CD4-positive, alpha-beta T cell treated with Interferon alpha-2 for 1 hour (primary cell): ENCODE results near the gene GRIA3.
"Not testable (repeated sequence)": the region's sequence is repeated elsewhere in the genome, so short reads cannot be mapped to it uniquely, and the experiment has no call there.

Source experiments
- DNase-seq, 2 donors: peaks; one replicate each; pipeline ENCODE4 v3.0.0-alpha.2; 2020 to 2022

The GRIA3 gene

DNA sequence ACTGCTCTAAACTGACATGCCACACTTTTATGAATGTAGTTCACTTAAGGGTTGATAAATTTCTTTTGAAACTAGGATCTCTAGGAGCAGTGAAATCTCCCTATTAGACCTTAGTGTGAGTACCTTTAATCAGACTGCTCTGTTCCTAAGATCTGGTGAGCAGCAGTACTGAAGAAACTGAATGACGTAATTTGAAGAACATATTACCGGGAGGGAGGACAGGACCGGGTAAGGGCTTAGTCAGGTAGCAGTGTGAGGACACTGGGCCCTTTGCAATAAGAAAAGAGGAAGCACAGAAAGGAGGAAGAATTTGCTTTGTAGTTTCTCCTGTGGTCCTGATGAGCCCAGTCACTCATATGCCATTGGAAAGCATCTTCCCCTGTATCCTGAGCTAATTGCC, 293.6 kb downstream of the GRIA3 start:
- DNase-seq: no peak

- no peak for DNase-seq
Measured at GRCh38 chrX:123481913-123482851, 298.1 kb downstream of the GRIA3 start.

DNA sequence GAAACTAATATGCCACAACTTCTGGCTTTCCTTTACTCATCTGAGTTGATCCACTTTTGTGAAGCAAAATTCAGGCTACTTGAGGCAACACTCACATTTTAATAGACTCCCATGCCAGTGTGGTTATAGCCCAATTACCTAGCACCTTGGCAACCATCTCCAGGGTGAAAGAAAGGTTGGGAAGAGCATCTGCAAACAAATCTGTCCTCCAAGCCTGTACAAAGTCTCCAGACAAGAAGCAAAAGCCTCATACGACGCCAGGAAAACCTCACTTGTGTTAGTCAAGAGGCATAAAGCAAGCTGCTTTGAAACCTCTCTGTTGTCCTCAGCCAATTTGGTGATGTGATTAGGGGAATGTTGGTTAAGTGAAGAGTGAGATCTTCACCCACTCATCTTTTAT, 302.2 kb downstream of the GRIA3 start:
- no peak for DNase-seq

DNA sequence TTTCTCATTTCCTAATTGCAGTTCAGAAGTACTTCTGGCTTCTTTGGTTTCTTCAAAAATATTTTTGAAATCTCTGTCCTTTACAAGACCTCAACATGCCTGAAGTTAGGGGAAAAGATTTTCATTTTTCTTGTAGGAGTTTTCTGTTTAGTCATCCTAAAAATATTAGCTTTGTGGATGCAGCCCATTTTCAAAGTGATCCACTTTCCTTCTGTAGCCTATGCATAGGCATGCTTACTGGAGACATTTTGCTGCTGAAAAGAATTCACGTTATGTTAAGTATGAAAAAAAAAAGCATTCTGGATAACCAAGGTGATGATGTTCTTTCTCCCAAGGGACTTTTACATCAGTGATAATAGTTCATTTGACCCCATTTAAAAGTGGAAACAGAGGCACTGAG, 303.2 kb downstream of the GRIA3 start:
- no peak for DNase-seq

- no peak for DNase-seq
Measured at GRCh38 chrX:123487669-123488068, 303.6 kb downstream of the GRIA3 start.

DNA sequence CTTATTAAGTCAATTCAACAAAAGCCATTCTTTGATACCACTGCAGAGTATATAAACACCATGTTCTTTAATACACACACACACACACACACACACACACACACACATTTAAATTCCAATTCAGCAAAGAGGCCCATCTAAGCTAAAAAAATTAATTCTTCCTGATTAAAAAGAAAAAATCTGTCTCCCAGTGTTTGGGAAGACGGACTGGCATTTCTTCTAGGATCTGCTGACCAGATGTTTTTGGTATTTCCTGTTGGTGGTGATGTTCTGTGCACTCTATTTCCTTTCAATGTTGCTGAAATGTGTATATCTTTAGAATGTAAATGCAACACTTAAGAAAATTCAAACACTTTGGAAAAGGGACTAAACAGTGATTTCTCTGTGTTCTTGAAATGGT, 304.9 kb downstream of the GRIA3 start:
- no peak for DNase-seq

DNA sequence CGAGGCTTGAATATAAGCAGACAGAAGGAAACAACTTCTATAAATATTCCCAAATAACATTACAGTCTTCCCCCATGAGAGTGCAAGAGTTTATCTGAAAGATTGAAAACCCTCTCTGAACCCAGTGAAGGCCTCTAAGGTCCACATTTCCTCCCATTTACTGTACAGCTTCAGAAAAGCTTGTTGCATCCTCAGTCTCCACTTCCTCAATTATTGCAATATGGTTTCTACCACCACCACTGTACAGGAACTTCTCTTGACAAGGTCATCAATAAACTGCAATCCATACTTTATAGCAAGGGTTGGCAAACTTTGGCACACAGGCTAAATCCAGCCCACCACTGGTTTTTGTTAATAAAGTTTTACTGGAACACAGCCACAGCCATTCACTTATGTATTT, 309.8 kb downstream of the GRIA3 start:
- DNase-seq: no peak

- no peak for DNase-seq
Measured at GRCh38 chrX:123499787-123500186, 315.7 kb downstream of the GRIA3 start.

GRCh38 chrX:123504047-123504446, 320.0 kb downstream of the GRIA3 start:
- no peak for DNase-seq

DNA sequence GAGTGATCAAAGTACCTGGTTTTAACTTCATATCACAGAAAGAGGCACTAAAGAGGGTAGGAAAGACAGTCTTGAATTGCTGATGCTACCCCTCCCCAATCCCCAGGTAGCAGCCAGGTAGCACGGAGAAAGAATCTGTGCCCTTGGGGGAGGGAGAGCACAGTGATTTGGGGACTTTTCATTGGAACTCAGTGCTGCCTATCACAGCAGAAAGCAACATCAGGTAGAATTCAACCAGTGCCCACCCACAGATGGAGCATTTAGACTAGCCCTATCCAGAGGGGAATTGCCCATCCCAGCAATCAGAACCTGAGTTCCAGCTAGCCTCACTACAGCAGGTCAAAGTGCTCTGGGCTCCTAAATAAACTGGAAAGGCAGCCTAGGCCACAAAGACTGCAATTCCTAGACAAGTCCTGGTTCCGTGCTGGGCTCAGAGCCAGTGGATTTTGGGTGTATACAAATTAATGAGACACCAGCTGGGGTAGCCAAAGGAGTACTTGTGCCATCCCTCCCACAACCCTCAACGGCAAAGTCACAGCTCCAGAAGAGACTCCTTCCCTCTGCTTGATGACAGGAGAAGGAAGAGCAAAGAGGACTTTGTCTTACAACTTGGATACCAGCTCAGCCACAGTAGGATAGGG, 320.7 kb downstream of the GRIA3 start:
- no peak for DNase-seq

DNA sequence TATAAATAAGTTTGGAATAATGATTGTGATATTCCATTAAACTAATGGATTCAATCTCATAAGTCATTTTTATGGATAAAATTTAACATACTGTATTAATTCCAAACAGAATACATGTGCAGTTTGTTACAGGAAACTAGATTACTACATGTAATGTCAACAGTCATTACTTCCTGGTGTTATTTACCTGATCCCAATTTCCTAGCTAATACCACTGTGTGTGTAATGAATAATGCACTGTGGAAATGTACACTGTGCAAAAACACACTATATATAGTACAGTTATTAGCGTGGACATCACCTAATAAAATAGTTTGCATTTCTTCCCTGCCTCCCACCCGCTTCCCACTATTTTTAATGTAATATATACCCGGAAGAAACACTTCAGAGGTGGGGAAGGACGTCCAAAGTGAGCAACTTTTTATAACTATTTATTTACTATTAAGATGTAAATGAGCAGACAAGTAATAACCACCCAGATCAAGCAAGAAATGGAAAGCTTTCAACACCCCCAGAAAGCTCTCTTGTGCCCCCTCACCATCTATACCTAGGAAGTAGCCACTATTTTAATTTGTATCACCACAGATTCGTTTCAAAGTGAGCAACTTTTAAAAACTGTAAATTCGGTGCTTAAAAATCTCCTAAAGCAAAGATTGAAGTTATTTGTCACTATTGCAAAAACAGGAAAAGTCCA, 329.7 kb downstream of the GRIA3 start:
- no peak for DNase-seq

- not testable (repeated sequence) for DNase-seq
Measured at GRCh38 chrX:123514279-123514640, 330.2 kb downstream of the GRIA3 start.

- DNase-seq: no peak
Measured at GRCh38 chrX:123518791-123519190, 334.7 kb downstream of the GRIA3 start.

- DNase-seq: no peak
Measured at GRCh38 chrX:123525123-123525725, 341.1 kb downstream of the GRIA3 start.

GRCh38 chrX:123530726-123531125, 346.6 kb downstream of the GRIA3 start:
- DNase-seq: not testable (repeated sequence)
